SU-DHL-6 (cell line): Measurements from ENCODE around the gene SPAG4.
A peak's percentile ranks its signal among the peaks of the same experiment; 100 is the strongest.

Experiments used
- H2AFZ ChIP-seq: fragments of 200-600 bp; sonication (generic); 2 replicates; pipeline ENCODE4 v1.6.1; 2014; ENCODE audit warnings: low read depth, mild to moderate bottlenecking, moderate library complexity, mixed read lengths, antibody characterized with exemption, low read length; ENCODE audit not compliant: severe bottlenecking
- H3F3A ChIP-seq: fragments of 200-600 bp; shearing (Covaris generic); 2 replicates; pipeline ENCODE4 v1.6.0; 2016; ENCODE audit warnings: antibody characterized with exemption, mild to moderate bottlenecking; ENCODE audit not compliant: insufficient read depth
- H3K27ac ChIP-seq: fragments of 200-600 bp; sonication (generic); 2 replicates; pipeline ENCODE4 v1.5.1; 2016; ENCODE audit warnings: low read depth, mild to moderate bottlenecking, low read length, moderate library complexity, mixed read lengths
- H3K27me3 ChIP-seq: fragments of 200-600 bp; sonication (generic), shearing (Covaris generic); 2 replicates; pipeline ENCODE4 v1.6.0; 2014; ENCODE audit warnings: mild to moderate bottlenecking, low read length
- H3K36me3 ChIP-seq: fragments of 200-600 bp; sonication (generic); 2 replicates; pipeline ENCODE4 v1.6.1; 2014; ENCODE audit warnings: mild to moderate bottlenecking, low read length, mixed read lengths
- H3K4me2 ChIP-seq: fragments of 300-600, 200-600 bp; shearing (Covaris generic), sonication (generic); 2 replicates; pipeline ENCODE4 v1.6.0; 2014; ENCODE audit warnings: low read length, low read depth, mild to moderate bottlenecking; ENCODE audit not compliant: poor library complexity, severe bottlenecking
- H3K4me3 ChIP-seq: fragments of 200-600 bp; sonication (generic); 2 replicates; pipeline ENCODE4 v1.5.1; 2014; ENCODE audit warnings: antibody characterized with exemption, low read length, mild to moderate bottlenecking, mixed read lengths; ENCODE audit not compliant: insufficient read depth, poor library complexity, severe bottlenecking
- H3K79me2 ChIP-seq: fragments of 200-600 bp; sonication (generic); 2 replicates; pipeline ENCODE4 v1.6.1; 2014; ENCODE audit warnings: mild to moderate bottlenecking, low read length, moderate library complexity; ENCODE audit not compliant: insufficient read depth
- H3K9ac ChIP-seq: fragments of 200-600 bp; sonication (generic); 2 replicates; pipeline ENCODE4 v1.7.0; 2014; ENCODE audit warnings: mild to moderate bottlenecking, low read length
- H3K9me2 ChIP-seq: fragments of 200-600 bp; sonication (generic); replicated peaks from 2 replicates; pipeline ENCODE4 v1.6.1; 2014; ENCODE audit warnings: low read length; ENCODE audit not compliant: insufficient read depth
- H3K9me3 ChIP-seq: fragments of 200-600 bp; sonication (generic); 2 replicates; pipeline ENCODE4 v1.6.1; 2014; ENCODE audit warnings: low read length, mixed read lengths; ENCODE audit not compliant: insufficient read depth
- H4K20me1 ChIP-seq: fragments of 200-600 bp; sonication (generic); 2 replicates; pipeline ENCODE4 v1.6.1; 2014; ENCODE audit warnings: low read depth, mild to moderate bottlenecking, antibody characterized with exemption, low read length, moderate library complexity, mixed read lengths
- EZH2phosphoT487 ChIP-seq: fragments of 200-600 bp; sonication (generic), shearing (Covaris generic); conservative IDR thresholded peaks from 2 replicates; pipeline ENCODE4 v1.6.1; 2018; ENCODE audit warnings: mild to moderate bottlenecking, antibody characterized with exemption, low read length, moderate library complexity, mixed read lengths
- TF ChIP-seq, protein P1 (sequence below): fragments of 200-600 bp; sonication (generic); IDR thresholded peaks from one replicate; pipeline ENCODE4 v1.5.1; 2017; ENCODE audit warnings: antibody characterized with exemption, mild to moderate bottlenecking, low read length, moderate library complexity; ENCODE audit not compliant: insufficient read depth, poor library complexity, severe bottlenecking

The SPAG4 gene

DNA sequence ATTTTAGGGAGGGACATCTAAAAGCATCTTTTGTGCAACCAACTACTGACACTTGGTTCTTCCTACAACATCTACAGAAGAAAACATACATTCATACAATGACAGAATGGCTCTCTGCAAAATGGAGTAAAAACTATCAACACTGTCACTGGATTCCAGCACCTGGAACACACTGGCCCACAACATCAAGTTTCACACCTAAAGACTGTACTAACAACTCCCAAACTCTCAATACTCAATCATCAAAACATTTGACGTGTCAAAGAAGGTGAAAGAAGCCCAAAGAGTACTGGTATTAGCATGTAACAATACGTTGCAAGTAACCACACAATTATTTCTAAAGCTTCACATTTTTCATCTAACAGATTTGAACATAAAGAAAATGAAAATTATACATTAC lies 46.9 kb downstream of the SPAG4 start:
- no peak for TF ChIP-seq EZH2phosphoT487
- TF ChIP-seq, protein P1, sequence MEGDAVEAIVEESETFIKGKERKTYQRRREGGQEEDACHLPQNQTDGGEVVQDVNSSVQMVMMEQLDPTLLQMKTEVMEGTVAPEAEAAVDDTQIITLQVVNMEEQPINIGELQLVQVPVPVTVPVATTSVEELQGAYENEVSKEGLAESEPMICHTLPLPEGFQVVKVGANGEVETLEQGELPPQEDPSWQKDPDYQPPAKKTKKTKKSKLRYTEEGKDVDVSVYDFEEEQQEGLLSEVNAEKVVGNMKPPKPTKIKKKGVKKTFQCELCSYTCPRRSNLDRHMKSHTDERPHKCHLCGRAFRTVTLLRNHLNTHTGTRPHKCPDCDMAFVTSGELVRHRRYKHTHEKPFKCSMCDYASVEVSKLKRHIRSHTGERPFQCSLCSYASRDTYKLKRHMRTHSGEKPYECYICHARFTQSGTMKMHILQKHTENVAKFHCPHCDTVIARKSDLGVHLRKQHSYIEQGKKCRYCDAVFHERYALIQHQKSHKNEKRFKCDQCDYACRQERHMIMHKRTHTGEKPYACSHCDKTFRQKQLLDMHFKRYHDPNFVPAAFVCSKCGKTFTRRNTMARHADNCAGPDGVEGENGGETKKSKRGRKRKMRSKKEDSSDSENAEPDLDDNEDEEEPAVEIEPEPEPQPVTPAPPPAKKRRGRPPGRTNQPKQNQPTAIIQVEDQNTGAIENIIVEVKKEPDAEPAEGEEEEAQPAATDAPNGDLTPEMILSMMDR, result no peak
- Histone ChIP-seq H4K20me1 (peaks cover 52% of the 10 kb centered on the region), H3K27ac (no peak overlapping the region), H2AFZ (no peak overlapping the region), H3K4me3 (peak overlapping the region; percentile 71), H3K9me3 (no peaks in the 10 kb centered on the region), H3K36me3 (no peaks in the 10 kb centered on the region), H3K4me2 (peak overlapping the region; percentile 93), H3K79me2 (peaks cover 72% of the 10 kb centered on the region), H3K27me3 (no peaks in the 10 kb centered on the region), H3F3A (peaks cover 4% of the 10 kb centered on the region), H3K9ac (peak overlapping the region; percentile 89), H3K9me2 (no peaks in the 10 kb centered on the region)

- Histone ChIP-seq H4K20me1 (peaks cover 46% of the 10 kb centered on the region), H3K27ac (peak overlapping the region; percentile 76), H3F3A (peaks cover 10% of the 10 kb centered on the region), H3K9me3 (no peaks in the 10 kb centered on the region), H3K9me2 (no peaks in the 10 kb centered on the region), H3K4me3 (peak overlapping the region; percentile 71), H3K27me3 (no peaks in the 10 kb centered on the region), H3K79me2 (peaks cover 59% of the 10 kb centered on the region), H3K4me2 (peak overlapping the region; percentile 93), H3K36me3 (0 out of 2 replicates have a peak, but pooled peaks cover 3% of the 10 kb centered on the region), H2AFZ (peak overlapping the region; percentile 87), H3K9ac (peak overlapping the region; percentile 89)
- TF ChIP-seq, protein P1, result no peak
- no peak for TF ChIP-seq EZH2phosphoT487
Measured at GRCh38 chr20:35663516-35664465, 48.2 kb downstream of the SPAG4 start.

GRCh38 chr20:35664466-35665206 lies 49.0 kb downstream of the SPAG4 start, which contains the start of the genes CPNE1 and RBM12:
CPNE1 (minus strand) TSS chr20:35664900; CDS start chr20:35632923, 31,977 bp downstream.
RBM12 (minus strand) TSS chr20:35664900; CDS start chr20:35655322, 9,578 bp downstream.
- peak within 1 kb of the TSS; percentile 89 for H3K9ac ChIP-seq
- H2AFZ ChIP-seq, result peak within 1 kb of the TSS; percentile 87
- peaks cover 38% of the 10 kb centered on the region for H4K20me1 ChIP-seq
- H3K79me2 ChIP-seq, result peaks cover 51% of the 10 kb centered on the region
- H3K4me2 ChIP-seq, result peak within 1 kb of the TSS; percentile 93
- peaks cover 11% of the 10 kb centered on the region for H3F3A ChIP-seq
- no peaks in the 10 kb centered on the region for H3K9me3 ChIP-seq
- H3K4me3 ChIP-seq, result peak within 1 kb of the TSS; percentile 71
- TF ChIP-seq, protein P1, result no peak
- no peak for TF ChIP-seq EZH2phosphoT487
- H3K36me3 ChIP-seq, result 0 out of 2 replicates have a peak, but pooled peaks cover 3% of the 10 kb centered on the region
- no peaks in the 10 kb centered on the region for H3K27me3 ChIP-seq
- no peaks in the 10 kb centered on the region for H3K9me2 ChIP-seq
- H3K27ac ChIP-seq, result peak within 1 kb of the TSS; percentile 76
